Measurements from ENCODE around the gene WNT16. TPM values are rescaled to one million over a fixed set of nuclear protein-coding genes. Genes with fewer than 3 reads are reported as not detected.

WNT16 gene
- not detected in 2 replicates for total RNA-seq
- polyA plus RNA-seq, result 0.22 TPM in 1 of 2 replicates, not detected in the other

GRCh38 chr7:121328508-121329190, at the start of gene WNT16:
TSS of gene WNT16 (plus strand) at chr7:121329000. CDS start at chr7:121329293, 293 bp downstream.
- H3K4me1 ChIP-seq (ENCODE audit: low read depth), result no peaks in the 10 kb centered on the region
- peaks cover 61% of the 10 kb centered on the region for H3K27me3 ChIP-seq
- peak within 1 kb of the TSS; percentile 18 for H3K4me3 ChIP-seq
- H3K9me3 ChIP-seq (ENCODE audit: low read depth), result no peaks in the 10 kb centered on the region
- peak in 1 of 2 donors; percentile 7 for DNase-seq (ENCODE audit: low read depth in 1 of 2, low spot score in 1 of 2)
- TF ChIP-seq CTCF (IDR thresholded peaks at IDR 0.05; ENCODE audit: low read depth, low read length), result no peak
- no peak within 1 kb of the TSS for H3K27ac ChIP-seq
- H3K36me3 ChIP-seq, result no peaks in the 10 kb centered on the region

- DNase-seq (ENCODE audit: low read depth in 1 of 2, low spot score in 1 of 2), result no peak
- no peak overlapping the region for H3K27ac ChIP-seq
- H3K9me3 ChIP-seq (ENCODE audit: low read depth), result no peaks in the 10 kb centered on the region
- no peak overlapping the region for H3K4me3 ChIP-seq
- H3K27me3 ChIP-seq, result no peaks in the 10 kb centered on the region
- no peaks in the 10 kb centered on the region for H3K36me3 ChIP-seq
- no peak for TF ChIP-seq CTCF (IDR thresholded peaks at IDR 0.05; ENCODE audit: low read depth, low read length)
- no peaks in the 10 kb centered on the region for H3K4me1 ChIP-seq (ENCODE audit: low read depth)
Measured at GRCh38 chr7:121279060-121279620, 49.7 kb upstream of the WNT16 start.

- no peak for TF ChIP-seq CTCF (IDR thresholded peaks at IDR 0.05; ENCODE audit: low read depth, low read length)
- no peak for DNase-seq (ENCODE audit: low read depth in 1 of 2, low spot score in 1 of 2)
- no peaks in the 10 kb centered on the region for H3K9me3 ChIP-seq (ENCODE audit: low read depth)
- H3K27ac ChIP-seq, result no peak overlapping the region
- H3K36me3 ChIP-seq, result no peaks in the 10 kb centered on the region
- H3K4me1 ChIP-seq (ENCODE audit: low read depth), result no peaks in the 10 kb centered on the region
- no peaks in the 10 kb centered on the region for H3K27me3 ChIP-seq
- no peak overlapping the region for H3K4me3 ChIP-seq
Measured at GRCh38 chr7:121279822-121280221, 49.0 kb upstream of the WNT16 start.

GRCh38 chr7:121280656-121281055, 48.1 kb upstream of the WNT16 start:
- Histone ChIP-seq H3K4me1 (ENCODE audit: low read depth) (no peaks in the 10 kb centered on the region), H3K36me3 (no peaks in the 10 kb centered on the region), H3K4me3 (no peak overlapping the region), H3K27ac (no peak overlapping the region), H3K27me3 (no peaks in the 10 kb centered on the region), H3K9me3 (ENCODE audit: low read depth) (no peaks in the 10 kb centered on the region)
- DNase-seq (ENCODE audit: low read depth in 1 of 2, low spot score in 1 of 2), result no peak
- no peak for TF ChIP-seq CTCF (IDR thresholded peaks at IDR 0.05; ENCODE audit: low read depth, low read length)

- TF ChIP-seq CTCF (IDR thresholded peaks at IDR 0.05; ENCODE audit: low read depth, low read length), result no peak
- no peak overlapping the region for H3K4me3 ChIP-seq
- H3K36me3 ChIP-seq, result no peaks in the 10 kb centered on the region
- no peak overlapping the region for H3K27ac ChIP-seq
- no peak for DNase-seq (ENCODE audit: low read depth in 1 of 2, low spot score in 1 of 2)
- no peaks in the 10 kb centered on the region for H3K9me3 ChIP-seq (ENCODE audit: low read depth)
- H3K27me3 ChIP-seq, result no peaks in the 10 kb centered on the region
- H3K4me1 ChIP-seq (ENCODE audit: low read depth), result no peaks in the 10 kb centered on the region
Measured at GRCh38 chr7:121282129-121282528, 46.7 kb upstream of the WNT16 start.

Data from cardiac muscle cell (in vitro differentiated cells and primary cell).